ENCODE measurements around the gene SCAMP1. TPM values are rescaled to one million over a fixed set of nuclear protein-coding genes. Genes with fewer than 3 reads are reported as not detected.

SCAMP1 gene
- total and polyA plus RNA-seq, 2 of the 8 experiments (the other 6 are each of a cell fraction or from before 2014, with no cell fraction given): 18.6 to 55.9 TPM

DNA sequence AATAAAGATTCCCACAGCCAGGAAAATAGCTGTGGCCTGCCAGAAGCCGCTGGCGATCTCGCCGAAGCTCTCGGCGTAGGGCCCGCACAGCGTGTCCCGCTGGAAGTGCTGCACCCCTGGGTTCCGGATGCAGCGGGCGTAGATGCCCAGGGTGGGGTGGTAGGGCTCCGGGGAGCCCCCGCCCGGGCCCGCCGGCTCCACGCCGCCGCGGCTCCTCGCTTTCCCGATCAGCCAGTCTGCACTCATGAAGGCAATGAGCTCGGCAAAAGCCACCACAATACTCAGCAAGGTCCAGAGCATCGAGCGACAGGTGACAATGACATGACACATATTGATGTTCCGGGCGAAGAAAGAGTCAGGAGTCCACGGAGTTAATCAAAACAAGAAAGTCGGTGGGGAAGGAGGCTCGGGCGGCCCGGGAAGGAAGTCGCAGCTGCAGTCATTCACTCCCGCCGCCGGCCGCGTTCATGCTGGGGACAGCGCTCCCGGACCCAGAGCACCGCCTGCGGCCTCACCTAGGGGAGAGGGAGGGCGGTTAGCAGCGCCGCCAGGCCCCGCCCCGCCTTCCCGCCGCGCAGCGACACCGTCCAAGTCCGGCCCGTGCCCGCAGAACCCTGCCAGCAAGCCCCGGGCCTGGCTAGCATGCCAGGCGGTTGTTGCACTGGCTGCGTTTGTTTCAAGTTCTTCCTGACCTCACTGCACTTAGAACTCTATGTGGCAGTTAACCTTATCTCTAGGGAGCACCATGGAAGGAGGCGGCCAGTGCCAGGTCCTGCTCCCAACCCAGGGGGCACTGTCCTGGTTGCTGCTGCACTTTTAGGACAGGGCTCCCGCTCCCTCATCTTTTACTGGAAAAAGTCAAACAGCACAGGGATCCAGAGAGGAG, 149.7 kb downstream of the SCAMP1 start (continued):
- TF ChIP-seq EZH2 (IDR thresholded peaks at IDR 0.05; ENCODE audit: low read depth, low read length, severe bottlenecking) (peak; percentile 31), JUND (IDR thresholded peaks at IDR 0.05; ENCODE audit: low read length) (no peak), PHF8 (conservative IDR thresholded peaks at IDR 0.05; ENCODE audit: low read depth, low read length) (no peak), SP2 (IDR thresholded peaks at IDR 0.05; ENCODE audit: low read length) (no peak), RBBP5 (IDR thresholded peaks at IDR 0.05; ENCODE audit: borderline replicate concordance, low read depth, low read length) (0 out of 2 replicates have a peak, but pooled peaks have one; percentile 42), MAFK (IDR thresholded peaks at IDR 0.05; ENCODE audit: low read depth, low read length) (no peak), POLR2A (IDR thresholded peaks at IDR 0.05; ENCODE audit: control extremely low read depth in 1 of 2, low read depth in 2 of 2, low read length in 2 of 2) (no peak), ASH2L (IDR thresholded peaks at IDR 0.05; ENCODE audit: low read length) (peak; percentile 75)
- TF ChIP-seq, protein P1, sequence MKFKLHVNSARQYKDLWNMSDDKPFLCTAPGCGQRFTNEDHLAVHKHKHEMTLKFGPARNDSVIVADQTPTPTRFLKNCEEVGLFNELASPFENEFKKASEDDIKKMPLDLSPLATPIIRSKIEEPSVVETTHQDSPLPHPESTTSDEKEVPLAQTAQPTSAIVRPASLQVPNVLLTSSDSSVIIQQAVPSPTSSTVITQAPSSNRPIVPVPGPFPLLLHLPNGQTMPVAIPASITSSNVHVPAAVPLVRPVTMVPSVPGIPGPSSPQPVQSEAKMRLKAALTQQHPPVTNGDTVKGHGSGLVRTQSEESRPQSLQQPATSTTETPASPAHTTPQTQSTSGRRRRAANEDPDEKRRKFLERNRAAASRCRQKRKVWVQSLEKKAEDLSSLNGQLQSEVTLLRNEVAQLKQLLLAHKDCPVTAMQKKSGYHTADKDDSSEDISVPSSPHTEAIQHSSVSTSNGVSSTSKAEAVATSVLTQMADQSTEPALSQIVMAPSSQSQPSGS (IDR thresholded peaks at IDR 0.05; ENCODE audit: low read length): no peak
